Colonic mucosa (tissue), 4 donors: ENCODE measurements around the gene NCR2. TPM values are rescaled to one million over a fixed set of nuclear protein-coding genes. Genes with fewer than 3 reads are reported as not detected.

Source experiments
- DNase-seq: peaks from one replicate; pipeline ENCODE4 v3.0.0-alpha.2; 2020
- H3K27ac ChIP-seq: fragments of 200-600 bp; one replicate; pipeline ENCODE4 v1.8.0; 2021
- H3K27me3 ChIP-seq: fragments of 200-600 bp; one replicate; pipeline ENCODE4 v1.8.0; 2021
- H3K36me3 ChIP-seq: fragments of 200-600 bp; one replicate; pipeline ENCODE4 v1.8.0; 2021
- H3K4me1 ChIP-seq: fragments of 200-600 bp; one replicate; pipeline ENCODE4 v1.8.0; 2021; ENCODE audit warnings: mild to moderate bottlenecking
- H3K4me3 ChIP-seq: fragments of 200-600 bp; one replicate; pipeline ENCODE4 v1.8.0; 2021
- H3K9ac ChIP-seq, 2 donors: one replicate each; pipeline ENCODE4 v1.7.0; 2013; ENCODE audit warnings: control low read depth in 2 of 2, low read depth in 2 of 2, low read length in 2 of 2
- H3K9me3 ChIP-seq: fragments of 200-600 bp; one replicate; pipeline ENCODE4 v1.8.0; 2021
- intact Hi-C: fragments of 100-400 bp; cut with DNase I; formaldehyde crosslinking; loops from one replicate; pipeline ENCODE4 v1.14.1; 2022
- total RNA-seq, 2 donors: library from RNA; stranded (reverse); fragmentation: NEBNext Ultra II Directional in 1 of 2; extraction: Animal tissue kit (Norgen Biotek cat#: 25700) in 1 of 2; gene quantifications; one replicate each; pipeline ENCODE4 v1.2.1, GENCODE V29; 2021
- TF ChIP-seq, protein P1 (sequence below): fragments of 200-600 bp; IDR thresholded peaks from one replicate; pipeline ENCODE4 v1.8.0; 2022; ENCODE audit warnings: antibody characterized with exemption, mild to moderate bottlenecking
- donor health status: healthy.
- donor health status: DM: no; HTN: no; CAD: no.
- donor health status: DM: no; HTN: no; CAD: no.

NCR2 gene
- total RNA-seq, 2 donors from 2014 or later: not detected

DNA sequence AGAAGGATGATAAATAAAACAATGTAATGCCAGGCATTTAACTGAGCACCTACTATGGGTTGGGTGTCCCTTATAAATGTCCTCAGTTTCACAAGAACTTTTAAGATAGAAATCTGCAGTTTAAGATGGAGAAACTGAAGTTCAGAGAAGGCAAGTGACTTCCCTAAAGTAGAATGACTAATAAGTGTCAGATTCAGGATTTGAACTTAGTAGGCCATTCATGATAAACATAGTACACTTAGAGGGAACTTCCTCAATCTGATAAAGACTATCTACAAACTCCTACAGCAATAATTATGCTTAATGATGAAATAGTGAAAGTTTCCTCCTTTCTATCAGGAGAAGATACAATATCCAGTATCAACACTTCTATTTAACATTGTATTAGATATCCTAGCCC, 43.9 kb downstream of the NCR2 start:
- Histone ChIP-seq H3K9ac (no peak overlapping the region), H3K4me1 (no peaks in the 10 kb centered on the region), H3K4me3 (no peak overlapping the region), H3K27ac (no peak overlapping the region), H3K9me3 (no peaks in the 10 kb centered on the region), H3K27me3 (peaks cover 31% of the 10 kb centered on the region), H3K36me3 (no peaks in the 10 kb centered on the region)
- TF ChIP-seq, protein P1, sequence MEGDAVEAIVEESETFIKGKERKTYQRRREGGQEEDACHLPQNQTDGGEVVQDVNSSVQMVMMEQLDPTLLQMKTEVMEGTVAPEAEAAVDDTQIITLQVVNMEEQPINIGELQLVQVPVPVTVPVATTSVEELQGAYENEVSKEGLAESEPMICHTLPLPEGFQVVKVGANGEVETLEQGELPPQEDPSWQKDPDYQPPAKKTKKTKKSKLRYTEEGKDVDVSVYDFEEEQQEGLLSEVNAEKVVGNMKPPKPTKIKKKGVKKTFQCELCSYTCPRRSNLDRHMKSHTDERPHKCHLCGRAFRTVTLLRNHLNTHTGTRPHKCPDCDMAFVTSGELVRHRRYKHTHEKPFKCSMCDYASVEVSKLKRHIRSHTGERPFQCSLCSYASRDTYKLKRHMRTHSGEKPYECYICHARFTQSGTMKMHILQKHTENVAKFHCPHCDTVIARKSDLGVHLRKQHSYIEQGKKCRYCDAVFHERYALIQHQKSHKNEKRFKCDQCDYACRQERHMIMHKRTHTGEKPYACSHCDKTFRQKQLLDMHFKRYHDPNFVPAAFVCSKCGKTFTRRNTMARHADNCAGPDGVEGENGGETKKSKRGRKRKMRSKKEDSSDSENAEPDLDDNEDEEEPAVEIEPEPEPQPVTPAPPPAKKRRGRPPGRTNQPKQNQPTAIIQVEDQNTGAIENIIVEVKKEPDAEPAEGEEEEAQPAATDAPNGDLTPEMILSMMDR: no peak
- DNase-seq: no peak
- intact Hi-C loops: no loop called here

DNA sequence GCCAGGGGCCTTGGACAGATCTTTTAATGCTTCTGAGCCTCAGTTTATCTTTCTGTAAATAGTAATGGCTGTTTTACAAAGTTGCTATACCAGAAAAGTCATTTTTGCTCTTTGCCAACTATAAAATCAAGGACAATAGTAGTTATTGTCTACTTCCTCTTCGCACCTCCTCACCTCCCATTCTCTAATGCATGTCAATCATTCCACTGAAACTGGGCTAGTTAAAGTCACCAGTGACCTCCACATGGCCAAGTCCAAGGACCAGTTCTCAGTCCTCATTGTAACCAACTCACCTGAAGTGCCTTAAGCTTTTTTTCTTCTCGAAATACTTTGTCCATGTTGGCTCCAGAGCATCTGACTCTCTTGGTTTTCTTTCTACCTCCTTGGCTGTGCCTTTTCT, 51.2 kb downstream of the NCR2 start:
- no peak overlapping the region for H3K27ac ChIP-seq
- no peaks in the 10 kb centered on the region for H3K9me3 ChIP-seq
- intact Hi-C loops: no loop called here
- no peak for DNase-seq
- no peaks in the 10 kb centered on the region for H3K27me3 ChIP-seq
- H3K4me3 ChIP-seq: no peak overlapping the region
- H3K9ac ChIP-seq: no peak overlapping the region
- H3K4me1 ChIP-seq: no peaks in the 10 kb centered on the region
- TF ChIP-seq, protein P1: no peak
- H3K36me3 ChIP-seq: no peaks in the 10 kb centered on the region

DNA sequence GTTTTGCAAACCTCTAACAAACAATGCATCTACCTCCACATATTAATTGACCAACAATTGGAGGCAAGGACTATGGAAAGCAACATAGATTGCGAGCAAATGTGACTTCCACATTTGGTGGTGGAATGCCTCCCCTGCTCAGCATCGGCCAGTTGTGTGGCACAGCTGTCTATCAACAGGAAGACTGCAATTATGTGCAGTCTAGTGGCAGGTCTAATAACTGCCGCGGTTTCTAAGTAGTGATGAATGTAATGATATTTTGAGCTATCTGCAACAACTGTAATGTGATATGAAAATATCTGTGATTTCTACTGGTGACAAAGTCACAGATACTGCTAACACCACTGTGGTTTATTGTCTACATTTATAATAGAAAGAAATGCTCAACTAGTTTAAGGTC, 56.8 kb downstream of the NCR2 start:
- H3K36me3 ChIP-seq: no peaks in the 10 kb centered on the region
- H3K27me3 ChIP-seq: no peaks in the 10 kb centered on the region
- DNase-seq: no peak
- H3K9ac ChIP-seq: no peak overlapping the region
- intact Hi-C loops: no loop called here
- H3K4me1 ChIP-seq: no peaks in the 10 kb centered on the region
- TF ChIP-seq, protein P1: no peak
- no peaks in the 10 kb centered on the region for H3K9me3 ChIP-seq
- H3K4me3 ChIP-seq: no peak overlapping the region
- H3K27ac ChIP-seq: no peak overlapping the region

DNA sequence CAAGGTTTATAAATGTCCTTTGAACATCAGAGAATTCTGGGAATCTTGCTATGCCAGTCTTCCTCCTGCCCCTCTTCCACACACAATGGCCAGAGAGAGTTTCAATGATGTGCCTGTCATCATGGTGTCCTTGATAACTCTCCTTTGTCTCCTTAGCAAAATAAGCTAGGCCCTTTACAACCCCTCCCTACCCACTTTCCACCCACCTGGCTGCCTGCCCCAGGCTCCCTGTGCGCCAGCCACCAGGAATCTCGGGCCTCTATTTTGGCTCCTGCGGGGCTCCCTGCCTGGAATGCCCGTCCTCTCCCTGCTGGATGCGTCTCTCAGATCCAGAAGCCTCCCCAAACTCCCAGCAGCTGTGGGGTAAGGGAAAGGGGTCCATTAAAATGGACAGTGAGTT, 60.9 kb downstream of the NCR2 start:
- Histone ChIP-seq H3K4me3 (no peak overlapping the region), H3K9me3 (no peaks in the 10 kb centered on the region), H3K9ac (no peak overlapping the region), H3K27me3 (no peaks in the 10 kb centered on the region), H3K36me3 (no peaks in the 10 kb centered on the region), H3K27ac (no peak overlapping the region), H3K4me1 (no peaks in the 10 kb centered on the region)
- DNase-seq: no peak
- intact Hi-C loops: no loop called here
- TF ChIP-seq, protein P1: no peak

DNA sequence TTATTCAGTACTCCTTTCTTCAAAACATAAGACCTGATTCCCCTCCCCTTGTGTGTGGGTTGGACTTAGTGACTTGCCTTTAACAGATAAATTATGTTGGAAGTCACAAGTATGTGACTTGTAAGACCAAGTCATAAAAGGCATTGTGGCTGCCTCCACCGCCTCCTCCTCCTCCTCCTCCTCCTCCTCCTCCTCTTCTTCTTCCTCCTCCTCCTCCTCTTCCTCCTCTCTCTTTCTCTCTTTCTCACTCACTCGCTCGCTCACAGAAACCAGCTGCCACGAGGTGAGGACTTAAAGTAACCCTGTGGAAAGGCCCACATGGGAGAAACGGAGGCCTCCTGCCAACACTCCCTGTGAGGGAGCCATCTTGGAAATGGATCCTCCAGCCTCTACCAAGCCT, 64.0 kb downstream of the NCR2 start:
- Histone ChIP-seq H3K27ac (no peak overlapping the region), H3K9ac (no peak overlapping the region), H3K9me3 (no peaks in the 10 kb centered on the region), H3K36me3 (no peaks in the 10 kb centered on the region), H3K4me3 (no peak overlapping the region), H3K4me1 (no peaks in the 10 kb centered on the region), H3K27me3 (no peaks in the 10 kb centered on the region)
- intact Hi-C loops: no loop called here
- no peak for DNase-seq
- TF ChIP-seq, protein P1: no peak

Other genes starting within 250 kb of the NCR2 start
- not detected for gene TREML1, start 181.3 kb upstream of the NCR2 start, total RNA-seq
- gene TREM2, start 172.5 kb upstream of the NCR2 start, total RNA-seq: under 1 TPM in 1 of 2 donors, not detected in 1; 0.88 TPM
- gene TREML2, start 134.5 kb upstream of the NCR2 start, total RNA-seq: under 1 TPM in 1 of 2 donors, not detected in 1; 0.11 TPM
- gene TREML4, start 107.3 kb upstream of the NCR2 start, total RNA-seq: not detected
- gene TREM1, start 48.9 kb upstream of the NCR2 start, total RNA-seq: 1 to 10 TPM in 1 of 2 donors, not detected in 1; 1.4 TPM
- gene FOXP4, start 210.8 kb downstream of the NCR2 start, total RNA-seq: 10 to 100 TPM; 33.6 to 50.4 TPM